HG03139 (cell line): ENCODE data around the gene HNRNPM.

Source experiments
- ATAC-seq: cut with Tn5 transposase; IDR thresholded peaks from one replicate; pipeline ENCODE4 v1.9.1; 2021; ENCODE audit not compliant: unreplicated experiment

HNRNPM gene

DNA sequence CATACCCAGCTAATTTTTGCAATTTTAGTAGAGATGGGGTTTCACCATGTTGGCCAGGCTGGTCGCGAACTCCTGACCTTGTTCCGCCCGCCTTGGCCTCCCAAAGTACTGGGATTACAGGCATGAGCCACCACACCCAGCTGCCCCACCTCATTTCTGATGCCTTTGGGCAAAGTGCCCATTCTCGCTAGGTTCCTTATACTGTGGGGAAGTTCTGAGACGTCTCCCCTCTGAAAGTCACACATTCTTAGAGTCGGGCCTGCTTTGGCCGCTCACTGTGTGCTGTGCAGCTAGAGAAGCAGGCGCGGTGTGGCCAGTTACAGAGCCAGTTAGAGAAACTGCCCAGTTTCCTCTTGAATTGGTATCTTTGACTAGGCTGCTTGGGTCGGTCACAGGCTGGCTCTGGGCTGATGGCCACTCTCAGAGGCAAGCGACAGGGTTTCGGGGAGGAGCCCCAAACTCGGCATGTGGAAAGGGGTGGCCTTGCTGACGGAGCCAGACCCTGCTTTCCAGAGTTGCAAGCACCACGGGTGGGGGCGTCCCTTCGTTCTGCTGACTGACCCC lies 39.6 kb downstream of the HNRNPM start:
- ATAC-seq: no peak

DNA sequence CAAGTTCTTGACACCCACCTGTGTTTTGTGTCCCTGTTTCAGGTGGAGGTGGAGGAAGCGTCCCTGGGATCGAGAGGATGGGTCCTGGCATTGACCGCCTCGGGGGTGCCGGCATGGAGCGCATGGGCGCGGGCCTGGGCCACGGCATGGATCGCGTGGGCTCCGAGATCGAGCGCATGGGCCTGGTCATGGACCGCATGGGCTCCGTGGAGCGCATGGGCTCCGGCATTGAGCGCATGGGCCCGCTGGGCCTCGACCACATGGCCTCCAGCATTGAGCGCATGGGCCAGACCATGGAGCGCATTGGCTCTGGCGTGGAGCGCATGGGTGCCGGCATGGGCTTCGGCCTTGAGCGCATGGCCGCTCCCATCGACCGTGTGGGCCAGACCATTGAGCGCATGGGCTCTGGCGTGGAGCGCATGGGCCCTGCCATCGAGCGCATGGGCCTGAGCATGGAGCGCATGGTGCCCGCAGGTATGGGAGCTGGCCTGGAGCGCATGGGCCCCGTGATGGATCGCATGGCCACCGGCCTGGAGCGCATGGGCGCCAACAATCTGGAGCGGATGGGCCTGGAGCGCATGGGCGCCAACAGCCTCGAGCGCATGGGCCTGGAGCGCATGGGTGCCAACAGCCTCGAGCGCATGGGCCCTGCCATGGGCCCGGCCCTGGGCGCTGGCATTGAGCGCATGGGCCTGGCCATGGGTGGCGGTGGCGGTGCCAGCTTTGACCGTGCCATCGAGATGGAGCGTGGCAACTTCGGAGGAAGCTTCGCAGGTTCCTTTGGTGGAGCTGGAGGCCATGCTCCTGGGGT lies 41.0 kb downstream of the HNRNPM start:
- ATAC-seq: no peak

DNA sequence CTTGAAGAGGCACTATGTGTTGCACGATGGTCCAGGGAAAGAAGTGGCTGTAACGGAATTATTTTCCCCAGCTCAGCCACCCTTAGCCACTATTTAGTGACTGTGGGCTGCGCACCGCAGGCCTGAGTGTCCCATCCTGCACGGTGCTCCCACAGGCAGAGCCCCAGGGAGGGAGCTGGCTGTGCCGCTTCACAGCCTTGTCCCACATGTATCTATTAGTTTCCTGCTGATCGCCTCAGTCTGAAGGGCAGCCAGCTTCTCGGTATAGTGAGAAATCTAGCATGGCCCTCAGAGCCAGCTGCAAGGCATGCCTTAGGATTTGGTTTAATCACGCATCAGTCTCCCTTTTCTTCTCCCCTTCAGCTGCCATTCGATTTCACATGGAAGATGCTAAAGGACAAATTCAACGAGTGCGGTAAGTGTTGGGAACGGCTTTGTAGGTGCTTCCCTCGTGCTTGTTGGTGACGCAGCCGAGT lies 41.9 kb downstream of the HNRNPM start:
- no peak for ATAC-seq

DNA sequence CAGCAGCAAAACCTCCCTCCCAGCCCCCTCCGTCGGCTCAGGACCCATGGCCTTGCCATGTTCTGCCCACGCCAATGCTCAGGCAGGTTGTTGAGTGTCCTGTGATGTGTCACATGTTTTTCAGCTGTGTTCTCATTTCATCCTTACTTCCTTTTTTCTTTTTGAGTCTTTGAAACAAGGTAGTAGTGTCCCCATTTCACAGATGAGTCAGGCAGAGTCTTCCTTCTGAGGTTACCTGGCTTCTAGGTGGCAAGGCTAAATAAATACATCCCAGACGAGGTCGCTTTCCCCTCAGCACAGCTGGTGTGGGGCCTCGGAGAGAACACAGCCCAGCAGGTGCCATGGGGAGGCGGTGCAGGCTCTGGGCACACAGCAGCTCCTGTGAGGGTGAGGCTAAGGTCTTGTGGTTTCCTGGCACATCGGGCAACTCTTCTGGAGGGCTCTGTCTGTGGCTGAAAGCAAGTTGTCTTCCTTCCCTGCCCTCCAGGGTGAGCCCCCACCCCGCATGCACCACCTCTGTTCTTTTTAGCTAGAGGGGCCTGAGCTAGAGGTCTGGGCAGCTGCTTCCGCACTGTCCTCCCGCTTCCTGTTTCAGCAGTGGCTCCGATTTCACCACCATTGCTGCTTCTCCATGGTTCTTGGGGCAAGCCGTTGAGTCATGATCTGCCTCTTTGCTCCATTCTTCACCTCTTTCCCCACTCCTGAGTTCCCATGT lies 42.5 kb downstream of the HNRNPM start:
- no peak for ATAC-seq

DNA sequence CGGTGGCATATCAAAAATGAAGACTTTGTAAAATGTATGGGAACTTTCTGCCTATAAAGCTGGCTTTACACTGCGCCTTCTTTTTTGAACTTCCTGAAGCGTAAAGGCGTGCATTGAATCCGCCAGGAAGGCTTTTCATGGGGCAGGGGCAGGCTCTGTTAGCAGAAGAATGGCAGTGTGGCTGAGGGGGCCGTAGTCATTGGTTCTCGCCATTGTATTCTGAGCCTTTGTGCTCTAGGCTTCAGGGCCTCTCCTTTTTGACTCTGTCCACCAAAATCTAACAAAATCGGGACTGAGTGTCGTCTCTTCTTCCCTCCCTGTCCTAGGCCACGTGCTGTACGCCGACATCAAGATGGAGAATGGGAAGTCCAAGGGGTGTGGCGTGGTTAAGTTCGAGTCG lies 43.6 kb downstream of the HNRNPM start:
- no peak for ATAC-seq

DNA sequence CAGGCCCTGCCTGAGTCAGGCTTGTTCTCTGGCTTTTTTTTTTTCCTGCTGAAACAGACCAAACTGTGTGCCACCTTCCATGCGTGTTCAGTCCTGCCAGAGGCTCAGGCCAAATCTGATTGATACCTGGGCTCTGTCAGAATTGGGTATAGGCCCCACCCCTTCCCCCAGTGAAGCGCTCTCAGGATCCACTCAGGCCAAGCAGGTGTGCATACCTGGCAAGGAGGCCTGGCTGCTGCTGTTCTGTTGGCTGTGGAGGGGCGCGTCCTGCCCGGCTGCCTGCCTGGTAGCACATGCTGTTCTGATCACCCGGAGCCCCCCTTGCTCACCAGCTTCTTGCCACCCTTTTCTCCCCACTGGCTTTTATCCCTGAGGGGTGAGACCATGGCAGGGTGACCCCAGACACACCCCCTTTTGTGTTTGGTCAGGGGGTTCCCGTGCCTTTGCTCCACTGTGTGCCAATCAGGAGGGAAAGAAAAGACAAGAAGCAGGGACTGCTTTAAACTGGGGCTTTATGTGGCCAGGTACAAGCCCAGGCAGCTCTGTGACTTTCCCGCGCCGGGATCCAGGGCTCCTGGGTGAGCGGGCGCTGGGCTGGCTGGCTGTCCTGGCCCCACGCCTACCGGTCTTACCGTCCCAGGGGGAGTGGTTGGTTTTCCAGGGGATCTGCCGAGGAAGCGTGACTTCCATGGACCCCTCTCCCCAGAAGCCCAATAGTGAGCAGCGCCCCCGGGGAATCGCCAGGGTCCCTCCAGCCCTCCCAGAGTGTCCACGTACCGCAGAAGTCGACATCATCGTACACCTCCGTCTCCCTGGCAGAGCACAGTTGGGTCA lies 45.0 kb downstream of the HNRNPM start:
- ATAC-seq: no peak

DNA sequence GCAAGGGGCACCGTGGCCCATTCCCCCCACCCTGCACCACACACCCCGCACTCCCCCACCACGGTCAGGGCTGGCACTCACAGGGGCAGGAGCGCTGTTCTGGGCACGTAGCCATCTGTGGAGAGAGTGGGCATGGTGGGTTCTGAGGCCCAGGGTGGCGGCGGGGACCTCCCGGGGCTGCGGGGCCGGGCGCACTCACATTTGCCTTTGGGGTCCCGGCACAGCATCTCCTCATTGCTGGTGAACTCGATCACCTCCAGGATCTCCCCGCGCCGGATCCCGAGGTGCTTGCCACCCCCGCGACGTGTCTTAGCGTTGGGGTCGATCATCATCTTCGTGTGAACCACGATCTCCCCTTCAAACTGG lies 45.6 kb downstream of the HNRNPM start:
- no peak for ATAC-seq

DNA sequence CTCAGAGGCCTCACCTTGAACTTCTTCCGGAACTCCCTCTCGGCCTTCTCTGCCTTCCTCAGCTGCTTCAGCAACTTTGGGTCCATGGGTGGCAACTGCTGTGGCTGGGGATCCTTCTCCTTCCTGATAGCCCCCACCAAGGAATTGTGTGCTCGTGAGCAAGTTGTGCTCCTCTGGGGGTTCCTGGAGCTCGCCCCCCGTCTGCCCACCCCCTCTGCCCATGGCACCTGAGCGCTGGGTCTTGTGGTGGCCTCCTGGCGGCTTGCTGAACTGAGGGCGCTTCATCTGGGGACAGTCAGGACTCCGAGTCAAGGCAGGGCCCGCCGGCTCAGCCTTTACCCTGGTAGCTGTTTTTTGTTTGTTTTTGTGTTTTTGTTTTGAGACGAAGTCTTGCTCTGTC lies 46.1 kb downstream of the HNRNPM start:
- ATAC-seq: no peak

DNA sequence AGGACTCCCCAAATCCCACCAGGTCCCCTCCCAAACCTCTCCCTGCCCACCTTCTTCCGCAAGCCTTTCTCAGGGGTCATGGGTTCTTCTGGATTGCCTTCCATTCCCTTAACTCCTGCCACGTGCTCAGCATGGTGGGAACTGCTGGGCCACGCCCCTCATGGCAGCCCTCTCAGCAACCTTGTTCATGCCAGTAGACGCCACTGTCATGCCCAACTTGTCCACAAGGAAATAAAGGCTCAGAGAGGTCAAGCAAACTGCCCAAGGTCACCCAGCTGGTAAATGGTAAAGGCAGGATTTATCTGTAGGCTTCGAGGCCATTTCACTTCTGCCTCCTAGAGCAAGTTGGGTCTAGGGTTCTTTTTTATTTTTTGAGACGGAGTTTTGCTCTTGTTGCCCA lies 46.8 kb downstream of the HNRNPM start:
- no peak for ATAC-seq

DNA sequence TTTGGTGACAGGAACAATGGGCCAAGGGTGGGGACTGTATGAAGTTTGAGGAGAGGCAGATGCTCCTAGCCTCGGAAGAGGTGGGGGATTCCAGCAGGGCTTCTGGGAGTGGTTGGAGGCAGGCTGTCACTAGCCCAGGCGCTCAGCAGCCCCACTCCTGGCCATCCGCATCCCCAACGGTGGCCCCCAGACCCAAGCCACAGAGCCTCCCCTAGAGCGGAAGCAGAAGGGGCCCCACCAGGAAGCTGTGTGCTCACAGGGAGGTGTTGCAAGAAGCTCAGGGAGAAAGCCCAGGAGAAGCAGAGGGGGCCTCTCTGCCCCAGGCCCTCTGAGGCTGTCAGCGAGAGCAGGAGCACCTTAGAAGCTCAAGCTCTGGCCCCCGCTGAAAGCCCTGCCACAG lies 49.4 kb downstream of the HNRNPM start:
- ATAC-seq: no peak

DNA sequence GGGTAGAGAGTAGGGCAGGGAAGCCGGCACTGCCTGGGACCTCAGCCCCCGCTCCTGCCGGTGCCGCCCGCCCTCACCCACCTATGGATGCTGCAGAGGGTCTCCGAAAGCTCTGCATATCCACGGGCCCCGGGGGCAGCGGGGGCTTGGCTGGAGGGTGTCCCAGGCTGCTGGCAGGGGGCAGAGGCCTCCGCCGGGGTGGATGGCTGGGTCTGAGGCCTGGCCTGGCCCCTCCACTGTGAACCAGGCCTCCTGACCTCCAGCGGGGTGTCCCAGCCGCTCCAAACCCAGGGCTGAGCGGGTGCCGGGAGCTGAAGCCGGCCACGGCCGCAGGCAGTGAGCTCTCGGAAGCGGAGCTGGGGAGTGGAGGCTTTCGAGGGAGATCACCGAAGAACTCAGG lies 53.5 kb downstream of the HNRNPM start:
- ATAC-seq: no peak

DNA sequence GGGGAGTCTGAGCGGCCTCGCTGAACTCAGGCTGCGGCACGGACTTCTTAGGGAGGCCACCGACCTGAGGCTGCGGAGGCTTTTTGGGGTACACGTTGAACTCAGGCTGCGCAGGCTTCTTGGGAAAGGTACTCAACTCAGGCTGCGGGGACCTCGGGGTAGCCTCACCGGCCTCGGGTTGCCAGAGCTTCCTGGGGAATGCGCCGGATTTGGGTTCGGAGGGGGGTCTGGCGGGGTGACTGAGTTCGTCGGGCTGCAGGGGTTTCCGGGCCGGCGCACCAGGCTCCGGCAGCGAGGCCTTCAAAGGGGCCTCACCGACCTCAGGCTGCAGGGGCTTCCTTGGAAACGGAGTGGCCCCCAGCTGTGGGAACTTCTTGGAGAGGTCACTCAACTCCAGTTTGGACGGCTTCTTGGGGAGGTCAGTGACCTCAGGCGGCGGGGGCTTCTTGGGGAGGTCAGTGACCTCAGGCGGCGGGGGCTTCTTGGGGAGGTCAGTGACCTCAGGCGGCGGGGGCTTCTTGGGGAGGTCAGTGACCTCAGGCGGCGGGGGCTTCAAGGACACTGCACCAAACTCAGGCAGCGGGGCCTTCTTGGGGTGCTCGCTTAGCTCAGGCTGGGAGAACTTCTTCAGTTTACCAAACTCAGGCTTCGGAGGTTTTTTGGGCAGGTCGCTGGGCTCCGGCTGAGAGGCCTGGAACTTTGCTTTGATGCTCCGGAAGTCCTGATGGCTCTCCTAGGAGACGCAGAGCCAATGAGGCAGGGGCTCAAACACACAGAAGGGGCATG lies 54.5 kb downstream of the HNRNPM start:
- ATAC-seq: no peak

DNA sequence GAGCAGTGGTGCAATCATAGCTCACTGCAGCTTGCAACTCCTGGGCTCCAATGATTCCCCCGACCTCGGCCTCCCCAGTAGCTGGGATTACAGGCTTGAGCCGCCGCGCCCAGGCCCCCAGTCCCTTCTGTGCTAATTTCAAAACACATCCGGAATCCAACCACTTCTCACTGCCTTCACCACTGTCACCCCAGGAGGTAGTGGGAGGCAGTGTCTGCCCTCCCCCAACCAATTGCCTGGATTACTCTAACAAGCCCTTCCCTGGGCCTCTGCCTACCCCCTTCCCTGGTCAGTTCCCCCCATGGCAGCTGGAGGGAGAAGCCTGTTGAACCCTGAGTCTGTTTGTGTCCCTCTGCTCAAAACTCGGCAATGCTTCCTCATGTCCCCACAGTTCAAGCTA lies 55.4 kb downstream of the HNRNPM start:
- no peak for ATAC-seq

DNA sequence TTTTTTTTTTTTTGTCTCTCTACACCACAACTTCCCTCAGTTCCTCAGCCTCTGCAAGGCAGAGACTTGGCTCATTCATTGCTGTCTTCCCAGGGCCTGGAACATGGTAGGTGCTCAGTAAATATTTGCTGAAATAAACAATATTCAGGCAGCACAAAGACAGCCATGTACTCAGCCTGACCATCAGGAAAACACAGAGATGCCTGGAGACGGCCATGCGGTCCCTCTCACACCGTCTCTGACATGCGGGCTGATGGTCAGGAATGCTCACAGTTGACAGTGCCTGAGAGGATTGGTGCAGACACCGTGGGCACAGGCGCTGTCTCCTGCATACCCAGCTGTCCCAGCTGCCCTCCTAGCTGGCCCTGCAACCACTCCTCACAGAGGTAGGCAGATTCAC lies 56.7 kb downstream of the HNRNPM start:
- ATAC-seq: no peak

DNA sequence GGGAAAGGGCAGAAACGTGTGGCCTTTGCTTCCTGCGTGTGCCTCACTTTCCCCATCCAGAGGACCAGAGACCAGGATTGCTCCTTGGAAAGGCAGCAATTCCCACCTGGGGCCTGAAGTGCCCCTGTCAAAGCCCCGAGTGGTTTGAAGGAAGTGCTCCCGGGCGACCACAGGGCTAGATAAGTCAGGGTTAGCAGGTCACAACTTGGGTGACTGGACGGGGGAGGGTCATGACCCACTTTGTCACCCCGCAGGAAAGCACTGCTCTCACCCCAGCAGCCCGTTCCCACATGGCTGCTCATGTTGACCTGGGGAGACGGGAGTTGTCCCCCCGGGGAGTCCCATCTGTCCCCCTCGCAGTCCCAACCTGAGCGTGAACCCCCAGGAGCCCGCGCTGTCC lies 57.2 kb downstream of the HNRNPM start:
- no peak for ATAC-seq

DNA sequence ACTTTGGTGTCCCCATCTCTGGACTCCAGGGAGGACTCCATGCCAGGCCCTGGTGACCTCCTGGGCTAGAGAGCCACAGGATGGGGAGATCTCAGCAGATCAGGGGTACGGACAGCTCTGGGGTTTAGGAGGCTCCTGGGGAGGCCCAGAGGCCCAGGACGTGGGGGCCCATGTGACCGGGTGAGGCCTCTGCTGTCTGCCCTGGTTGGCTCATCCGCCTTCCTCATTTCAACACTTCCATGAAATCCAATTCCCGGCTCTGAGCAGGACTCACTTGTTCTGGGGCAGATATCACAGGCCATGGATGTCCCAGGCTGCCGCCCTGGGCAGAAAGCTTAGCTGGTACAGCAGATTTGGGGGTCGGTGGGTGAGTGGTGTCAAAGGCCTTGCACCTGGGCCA lies 58.7 kb downstream of the HNRNPM start:
- no peak for ATAC-seq

DNA sequence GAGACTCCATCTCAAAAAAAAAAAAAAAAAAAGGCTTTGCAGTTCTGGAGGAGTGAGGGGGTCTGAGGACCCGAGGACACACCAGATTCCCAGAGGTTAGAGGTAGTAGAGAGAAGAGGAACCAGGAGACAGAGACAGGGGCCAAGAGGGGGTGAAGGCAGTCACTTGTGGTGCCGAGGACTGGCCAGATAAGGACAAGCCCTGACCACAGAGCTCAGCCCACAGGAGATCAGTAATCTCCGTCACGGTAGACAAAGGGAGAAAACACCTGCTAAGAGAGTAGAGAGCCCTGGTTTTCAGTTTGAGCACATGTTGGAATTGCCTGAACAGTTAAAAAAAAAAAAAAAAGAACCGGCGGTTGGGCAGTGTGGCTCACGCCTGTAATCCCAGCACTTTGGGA lies 59.4 kb downstream of the HNRNPM start:
- no peak for ATAC-seq

DNA sequence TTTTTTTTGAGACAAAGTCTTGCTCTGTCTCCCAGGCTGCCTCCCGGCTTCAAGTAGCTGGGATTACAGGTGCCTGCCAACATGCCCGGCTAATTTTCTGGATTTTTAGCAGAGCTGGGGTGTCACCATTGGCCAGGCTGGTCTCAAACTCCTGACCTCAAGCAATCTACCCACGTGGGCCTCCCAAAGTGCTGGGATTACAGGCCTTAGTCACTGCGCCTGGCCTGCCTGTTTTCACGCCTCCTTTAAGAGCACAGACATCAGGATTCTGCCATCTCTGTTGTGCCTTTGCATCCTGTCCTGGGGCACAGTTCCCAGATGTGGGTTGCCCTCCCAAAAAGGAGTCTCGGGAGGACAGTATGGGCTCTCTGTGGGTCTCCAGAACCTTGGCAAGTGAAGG lies 60.1 kb downstream of the HNRNPM start:
- no peak for ATAC-seq

DNA sequence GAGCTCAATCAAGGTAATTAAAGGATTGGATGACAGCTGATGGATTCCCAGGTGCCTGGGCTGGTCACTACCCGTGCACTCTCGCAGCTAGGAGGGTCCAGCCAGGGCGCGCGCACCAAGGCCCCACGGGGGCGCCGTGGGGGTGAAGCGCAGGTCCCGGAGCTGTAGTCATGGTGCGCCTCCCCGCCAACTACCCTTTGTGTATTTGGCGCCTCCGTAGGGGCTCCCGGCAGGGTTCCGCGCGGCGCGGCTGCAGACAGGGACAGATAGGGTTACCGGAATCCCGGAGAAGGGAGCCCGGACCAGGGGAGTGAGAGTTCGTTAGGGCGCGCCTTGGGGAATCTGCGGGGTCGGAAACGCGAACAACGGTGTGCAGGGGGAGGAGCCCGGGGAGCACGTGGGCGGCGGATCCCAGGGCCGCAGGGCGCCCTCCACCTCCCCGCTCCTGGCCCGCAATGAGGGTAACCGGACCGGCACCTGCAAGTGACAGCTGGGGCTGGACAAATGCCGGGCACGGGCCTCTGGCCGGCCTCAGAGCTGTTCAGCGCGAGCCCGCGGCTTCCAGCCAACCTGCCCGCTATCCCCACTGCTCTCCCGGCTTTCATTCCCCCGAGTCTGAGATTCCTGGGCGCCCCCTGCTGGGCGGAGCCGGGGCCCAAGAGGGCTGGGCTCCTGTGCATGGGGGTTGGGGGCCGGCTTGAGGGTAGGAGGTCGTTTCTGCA lies 61.1 kb downstream of the HNRNPM start:
- ATAC-seq: peak; percentile 40

DNA sequence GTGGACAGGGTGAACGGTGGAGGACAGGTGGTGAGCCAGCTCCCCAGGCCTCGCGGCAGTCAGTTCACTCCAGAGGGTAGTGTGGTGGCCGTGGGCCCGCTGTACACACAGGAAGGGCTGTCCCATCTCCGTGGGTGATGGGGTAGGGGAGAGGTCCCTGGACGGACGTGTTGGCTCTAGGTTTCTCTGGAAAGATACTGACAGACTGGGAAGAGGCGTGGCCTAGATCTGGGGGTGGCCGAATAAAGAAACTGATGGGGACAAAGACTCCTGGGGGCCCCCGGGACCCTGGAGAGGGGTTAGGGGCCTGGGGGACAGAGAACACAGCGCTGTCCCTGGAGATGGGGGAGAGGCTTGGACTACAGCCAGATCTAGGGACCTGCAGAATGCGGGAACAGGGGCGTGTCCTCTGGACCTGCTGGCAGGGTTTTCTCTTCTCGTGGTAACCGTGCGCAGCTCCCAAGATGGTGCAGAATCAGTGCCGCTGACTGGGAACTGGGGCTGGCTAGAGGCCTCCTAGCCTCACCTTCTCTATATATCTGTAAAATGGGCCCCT lies 61.7 kb downstream of the HNRNPM start:
- ATAC-seq: no peak
